GM12878 (cell line): ENCODE data around the gene TLE3. TPM values are rescaled to one million over a fixed set of nuclear protein-coding genes. Genes with fewer than 3 reads are reported as not detected.

Source experiments
- CEBPB ChIP-seq, 2 experiments: fragments of 150-350 bp in 1 of 2; IDR thresholded peaks; 2 replicates each; pipeline ENCODE4 v1.6.1; 2012 to 2014; ENCODE audit warnings: low read depth in 2 of 2, low read length in 2 of 2, borderline replicate concordance in 1 of 2, inconsistent platforms in 1 of 2
- ETV6 ChIP-seq, 2 experiments: fragments of 450-650 bp in 1 of 2; IDR thresholded peaks in 1 of 2; conservative IDR thresholded peaks in 1 of 2; 2 replicates each; pipeline ENCODE4 v1.6.1; 2014; ENCODE audit warnings: antibody characterized with exemption in 1 of 2, borderline replicate concordance in 1 of 2, low read depth in 1 of 2, mild to moderate bottlenecking in 1 of 2, moderate library complexity in 1 of 2
- FOS ChIP-seq: IDR thresholded peaks from 3 replicates; pipeline ENCODE4 v1.6.1; 2011; ENCODE audit warnings: borderline replicate concordance; ENCODE audit not compliant: insufficient read length; ENCODE audit errors: extremely low read depth
- HDAC2 ChIP-seq: fragments of 200-600 bp; sonication (generic); IDR thresholded peaks from 2 replicates; pipeline ENCODE4 v1.6.1; 2017
- JUND ChIP-seq: IDR thresholded peaks from 2 replicates; pipeline ENCODE4 v1.6.1; 2012; ENCODE audit warnings: low read depth, mild to moderate bottlenecking, low read length, improper control_type of control experiment, moderate library complexity
- KLF5 ChIP-seq: fragments of 450-650 bp; IDR thresholded peaks from 2 replicates; pipeline ENCODE4 v1.6.1; 2014; ENCODE audit warnings: mild to moderate bottlenecking; ENCODE audit not compliant: partially characterized antibody
- RCOR1 ChIP-seq: conservative IDR thresholded peaks from 2 replicates; pipeline ENCODE4 v1.6.1; 2012; ENCODE audit warnings: low read depth, low read length, improper control_type of control experiment
- SMC3 ChIP-seq: IDR thresholded peaks from 2 replicates; pipeline ENCODE4 v1.6.1; 2011; ENCODE audit warnings: low read length, improper control_type of control experiment, borderline replicate concordance
- SPI1 ChIP-seq: IDR thresholded peaks from 2 replicates; pipeline ENCODE4 v1.6.1; 2011; ENCODE audit warnings: low read depth, mild to moderate bottlenecking, low read length, moderate library complexity, borderline replicate concordance; ENCODE audit not compliant: insufficient read depth
- YBX1 ChIP-seq: fragments of 450-650 bp; IDR thresholded peaks from 2 replicates; pipeline ENCODE4 v1.6.1; 2016; ENCODE audit warnings: antibody characterized with exemption
- polyA plus RNA-seq, 11 experiments: library from polyadenylated mRNA; depleted of rRNA in 4 of 11; unstranded in 6 of 11; stranded (reverse) in 5 of 11; fragments of >200 nt; fragmentation: Nextera tagmentation in 4 of 11; fragmentation: Illumina TruSeq in 1 of 11; extraction: Ambion mirVana in 4 of 11; extraction: Trizol in 1 of 11; gene quantifications; 1 replicate in 1 of 11; 2 replicates in 10 of 11; pipeline versions ENCODE4 v1.2.1 to v1.2.3, GENCODE V29; 2011 to 2016; ENCODE audit warnings: inconsistent platforms in 2 of 11, missing spikeins in 2 of 11, low read depth in 1 of 11
- total RNA-seq, 4 experiments: library from RNA; depleted of rRNA in 3 of 4; stranded (reverse); fragments of >200 nt in 3 of 4; fragmentation: Illumina TruSeq in 1 of 4; extraction: Trizol in 1 of 4; gene quantifications; 2 replicates each; pipeline versions ENCODE4 v1.2.1 to v1.2.3, GENCODE V29; 2013 to 2021
- TF ChIP-seq, protein P1 (sequence below): fragments of 450-650 bp; IDR thresholded peaks from 2 replicates; pipeline ENCODE4 v1.6.1; 2016; ENCODE audit warnings: mild to moderate bottlenecking
- TF ChIP-seq, protein P2 (sequence below): fragments of 450-650 bp; IDR thresholded peaks from 2 replicates; pipeline ENCODE4 v1.6.1; 2017; ENCODE audit warnings: low read depth, mild to moderate bottlenecking, moderate library complexity
- TF ChIP-seq, protein P3 (sequence below): fragments of 450-650 bp; conservative IDR thresholded peaks from 2 replicates; pipeline ENCODE4 v1.6.1; 2017; ENCODE audit warnings: mild to moderate bottlenecking, moderate library complexity
- TF ChIP-seq, protein P4 (sequence below): fragments of 450-650 bp; IDR thresholded peaks from 2 replicates; pipeline ENCODE4 v1.6.1; 2017; ENCODE audit warnings: mild to moderate bottlenecking, low read depth, inconsistent platforms; ENCODE audit not compliant: poor library complexity, severe bottlenecking
- TF ChIP-seq, protein P5 (sequence below): fragments of 450-650 bp; formaldehyde crosslinking; IDR thresholded peaks from 2 replicates; pipeline ENCODE4 v1.5.0; 2022; ENCODE audit warnings: mild to moderate bottlenecking, missing genetic modification characterization
- TF ChIP-seq, protein P6 (sequence below): IDR thresholded peaks from 2 replicates; pipeline ENCODE4 v1.6.1; 2012; ENCODE audit warnings: low read depth, low read length, improper control_type of control experiment

Gene TLE3
- total and polyA plus RNA-seq, 10 of the 15 experiments (the other 5 are each of a cell fraction or from before 2014, with no cell fraction given), result 1.2 to 65.5 (median 9.7) TPM

DNA sequence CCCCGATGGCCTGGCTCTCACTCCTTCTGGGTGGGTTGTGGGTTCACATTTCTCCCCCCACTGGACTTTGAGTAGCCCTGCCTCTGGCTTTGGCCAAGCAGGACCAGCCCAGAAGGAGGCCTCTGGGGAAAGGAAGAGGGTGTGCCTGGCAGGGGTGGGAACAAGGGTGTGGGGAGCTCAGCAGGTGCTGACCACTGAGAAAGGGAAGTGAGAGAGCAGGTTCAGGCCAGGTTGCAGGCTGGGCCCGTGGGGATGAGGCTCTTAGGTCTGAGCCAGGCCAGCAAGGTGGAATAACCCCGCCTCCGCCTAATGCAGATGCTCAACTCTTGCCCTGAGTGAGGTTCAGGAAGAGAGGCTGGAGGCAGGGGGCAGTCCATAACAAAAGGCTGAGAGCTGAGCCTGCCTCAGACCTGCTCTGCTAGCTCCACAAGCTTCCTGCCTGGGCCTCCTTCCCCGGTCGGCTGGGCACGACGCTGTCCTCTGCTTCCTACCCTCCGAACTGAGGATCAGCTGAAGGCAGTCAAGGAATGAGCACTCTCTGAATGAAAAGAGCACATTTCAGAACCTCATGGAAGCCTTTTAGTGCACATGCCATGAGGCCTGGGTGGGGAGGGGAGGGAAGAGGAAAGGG lies 82.7 kb downstream of the TLE3 start (continued):
- TF ChIP-seq SMC3, result peak; percentile 23; the same call in 1 of the 2 replicates
- TF ChIP-seq, protein P1, sequence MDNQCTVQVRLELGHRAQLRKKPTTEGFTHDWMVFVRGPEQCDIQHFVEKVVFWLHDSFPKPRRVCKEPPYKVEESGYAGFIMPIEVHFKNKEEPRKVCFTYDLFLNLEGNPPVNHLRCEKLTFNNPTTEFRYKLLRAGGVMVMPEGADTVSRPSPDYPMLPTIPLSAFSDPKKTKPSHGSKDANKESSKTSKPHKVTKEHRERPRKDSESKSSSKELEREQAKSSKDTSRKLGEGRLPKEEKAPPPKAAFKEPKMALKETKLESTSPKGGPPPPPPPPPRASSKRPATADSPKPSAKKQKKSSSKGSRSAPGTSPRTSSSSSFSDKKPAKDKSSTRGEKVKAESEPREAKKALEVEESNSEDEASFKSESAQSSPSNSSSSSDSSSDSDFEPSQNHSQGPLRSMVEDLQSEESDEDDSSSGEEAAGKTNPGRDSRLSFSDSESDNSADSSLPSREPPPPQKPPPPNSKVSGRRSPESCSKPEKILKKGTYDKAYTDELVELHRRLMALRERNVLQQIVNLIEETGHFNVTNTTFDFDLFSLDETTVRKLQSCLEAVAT, result peak; percentile 67; the same call in 1 of the 2 replicates
- TF ChIP-seq JUND, result no peak
- TF ChIP-seq, protein P2, sequence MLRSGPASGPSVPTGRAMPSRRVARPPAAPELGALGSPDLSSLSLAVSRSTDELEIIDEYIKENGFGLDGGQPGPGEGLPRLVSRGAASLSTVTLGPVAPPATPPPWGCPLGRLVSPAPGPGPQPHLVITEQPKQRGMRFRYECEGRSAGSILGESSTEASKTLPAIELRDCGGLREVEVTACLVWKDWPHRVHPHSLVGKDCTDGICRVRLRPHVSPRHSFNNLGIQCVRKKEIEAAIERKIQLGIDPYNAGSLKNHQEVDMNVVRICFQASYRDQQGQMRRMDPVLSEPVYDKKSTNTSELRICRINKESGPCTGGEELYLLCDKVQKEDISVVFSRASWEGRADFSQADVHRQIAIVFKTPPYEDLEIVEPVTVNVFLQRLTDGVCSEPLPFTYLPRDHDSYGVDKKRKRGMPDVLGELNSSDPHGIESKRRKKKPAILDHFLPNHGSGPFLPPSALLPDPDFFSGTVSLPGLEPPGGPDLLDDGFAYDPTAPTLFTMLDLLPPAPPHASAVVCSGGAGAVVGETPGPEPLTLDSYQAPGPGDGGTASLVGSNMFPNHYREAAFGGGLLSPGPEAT, result peak; percentile 54; the same call in 1 of the 2 replicates
- no peak for TF ChIP-seq YBX1
- 0 out of 2 replicates have a peak, but pooled peaks have one; percentile 67 for TF ChIP-seq RCOR1
- TF ChIP-seq, protein P3, sequence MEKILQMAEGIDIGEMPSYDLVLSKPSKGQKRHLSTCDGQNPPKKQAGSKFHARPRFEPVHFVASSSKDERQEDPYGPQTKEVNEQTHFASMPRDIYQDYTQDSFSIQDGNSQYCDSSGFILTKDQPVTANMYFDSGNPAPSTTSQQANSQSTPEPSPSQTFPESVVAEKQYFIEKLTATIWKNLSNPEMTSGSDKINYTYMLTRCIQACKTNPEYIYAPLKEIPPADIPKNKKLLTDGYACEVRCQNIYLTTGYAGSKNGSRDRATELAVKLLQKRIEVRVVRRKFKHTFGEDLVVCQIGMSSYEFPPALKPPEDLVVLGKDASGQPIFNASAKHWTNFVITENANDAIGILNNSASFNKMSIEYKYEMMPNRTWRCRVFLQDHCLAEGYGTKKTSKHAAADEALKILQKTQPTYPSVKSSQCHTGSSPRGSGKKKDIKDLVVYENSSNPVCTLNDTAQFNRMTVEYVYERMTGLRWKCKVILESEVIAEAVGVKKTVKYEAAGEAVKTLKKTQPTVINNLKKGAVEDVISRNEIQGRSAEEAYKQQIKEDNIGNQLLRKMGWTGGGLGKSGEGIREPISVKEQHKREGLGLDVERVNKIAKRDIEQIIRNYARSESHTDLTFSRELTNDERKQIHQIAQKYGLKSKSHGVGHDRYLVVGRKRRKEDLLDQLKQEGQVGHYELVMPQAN, result no peak
- peak in 1 of 2 experiments; percentile 59; a peak in 1 of 4 replicates for TF ChIP-seq ETV6 (conservative IDR thresholded peaks at IDR 0.05 in 1 of 2, IDR thresholded peaks at IDR 0.05 in 1 of 2; ENCODE audit: borderline replicate concordance in 1 of 2, low read depth in 1 of 2)
- TF ChIP-seq CEBPB (IDR thresholded peaks at IDR 0.05; ENCODE audit: borderline replicate concordance in 1 of 2, low read depth in 2 of 2, low read length in 2 of 2), result no peak
- no peak for TF ChIP-seq KLF5
- TF ChIP-seq, protein P4, sequence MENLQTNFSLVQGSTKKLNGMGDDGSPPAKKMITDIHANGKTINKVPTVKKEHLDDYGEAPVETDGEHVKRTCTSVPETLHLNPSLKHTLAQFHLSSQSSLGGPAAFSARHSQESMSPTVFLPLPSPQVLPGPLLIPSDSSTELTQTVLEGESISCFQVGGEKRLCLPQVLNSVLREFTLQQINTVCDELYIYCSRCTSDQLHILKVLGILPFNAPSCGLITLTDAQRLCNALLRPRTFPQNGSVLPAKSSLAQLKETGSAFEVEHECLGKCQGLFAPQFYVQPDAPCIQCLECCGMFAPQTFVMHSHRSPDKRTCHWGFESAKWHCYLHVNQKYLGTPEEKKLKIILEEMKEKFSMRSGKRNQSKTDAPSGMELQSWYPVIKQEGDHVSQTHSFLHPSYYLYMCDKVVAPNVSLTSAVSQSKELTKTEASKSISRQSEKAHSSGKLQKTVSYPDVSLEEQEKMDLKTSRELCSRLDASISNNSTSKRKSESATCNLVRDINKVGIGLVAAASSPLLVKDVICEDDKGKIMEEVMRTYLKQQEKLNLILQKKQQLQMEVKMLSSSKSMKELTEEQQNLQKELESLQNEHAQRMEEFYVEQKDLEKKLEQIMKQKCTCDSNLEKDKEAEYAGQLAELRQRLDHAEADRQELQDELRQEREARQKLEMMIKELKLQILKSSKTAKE, result peak; percentile 29
- no peak for TF ChIP-seq FOS
- peak; percentile 97 for TF ChIP-seq SPI1
- no peak for TF ChIP-seq HDAC2
- TF ChIP-seq, protein P5, sequence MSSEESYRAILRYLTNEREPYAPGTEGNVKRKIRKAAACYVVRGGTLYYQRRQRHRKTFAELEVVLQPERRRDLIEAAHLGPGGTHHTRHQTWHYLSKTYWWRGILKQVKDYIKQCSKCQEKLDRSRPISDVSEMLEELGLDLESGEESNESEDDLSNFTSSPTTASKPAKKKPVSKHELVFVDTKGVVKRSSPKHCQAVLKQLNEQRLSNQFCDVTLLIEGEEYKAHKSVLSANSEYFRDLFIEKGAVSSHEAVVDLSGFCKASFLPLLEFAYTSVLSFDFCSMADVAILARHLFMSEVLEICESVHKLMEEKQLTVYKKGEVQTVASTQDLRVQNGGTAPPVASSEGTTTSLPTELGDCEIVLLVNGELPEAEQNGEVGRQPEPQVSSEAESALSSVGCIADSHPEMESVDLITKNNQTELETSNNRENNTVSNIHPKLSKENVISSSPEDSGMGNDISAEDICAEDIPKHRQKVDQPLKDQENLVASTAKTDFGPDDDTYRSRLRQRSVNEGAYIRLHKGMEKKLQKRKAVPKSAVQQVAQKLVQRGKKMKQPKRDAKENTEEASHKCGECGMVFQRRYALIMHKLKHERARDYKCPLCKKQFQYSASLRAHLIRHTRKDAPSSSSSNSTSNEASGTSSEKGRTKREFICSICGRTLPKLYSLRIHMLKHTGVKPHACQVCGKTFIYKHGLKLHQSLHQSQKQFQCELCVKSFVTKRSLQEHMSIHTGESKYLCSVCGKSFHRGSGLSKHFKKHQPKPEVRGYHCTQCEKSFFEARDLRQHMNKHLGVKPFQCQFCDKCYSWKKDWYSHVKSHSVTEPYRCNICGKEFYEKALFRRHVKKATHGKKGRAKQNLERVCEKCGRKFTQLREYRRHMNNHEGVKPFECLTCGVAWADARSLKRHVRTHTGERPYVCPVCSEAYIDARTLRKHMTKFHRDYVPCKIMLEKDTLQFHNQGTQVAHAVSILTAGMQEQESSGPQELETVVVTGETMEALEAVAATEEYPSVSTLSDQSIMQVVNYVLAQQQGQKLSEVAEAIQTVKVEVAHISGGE (CRISPR knock-in tag), result no peak
- TF ChIP-seq, protein P6, sequence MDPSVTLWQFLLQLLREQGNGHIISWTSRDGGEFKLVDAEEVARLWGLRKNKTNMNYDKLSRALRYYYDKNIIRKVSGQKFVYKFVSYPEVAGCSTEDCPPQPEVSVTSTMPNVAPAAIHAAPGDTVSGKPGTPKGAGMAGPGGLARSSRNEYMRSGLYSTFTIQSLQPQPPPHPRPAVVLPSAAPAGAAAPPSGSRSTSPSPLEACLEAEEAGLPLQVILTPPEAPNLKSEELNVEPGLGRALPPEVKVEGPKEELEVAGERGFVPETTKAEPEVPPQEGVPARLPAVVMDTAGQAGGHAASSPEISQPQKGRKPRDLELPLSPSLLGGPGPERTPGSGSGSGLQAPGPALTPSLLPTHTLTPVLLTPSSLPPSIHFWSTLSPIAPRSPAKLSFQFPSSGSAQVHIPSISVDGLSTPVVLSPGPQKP, result no peak
